Thymus (tissue), 14 donors: Measurements from ENCODE around the gene MAGEA11. TPM values are rescaled to one million over a fixed set of nuclear protein-coding genes. Genes with fewer than 3 reads are reported as not detected.
"Not testable (repeated sequence)": the region's sequence is repeated elsewhere in the genome, so short reads cannot be mapped to it uniquely, and the experiment has no call there.

Source experiments
- DNase-seq, 9 donors: peaks; one replicate each; pipeline ENCODE4 v3.0.0-alpha.2; 2013; ENCODE audit warnings: low spot score in 9 of 9, low read depth in 6 of 9, missing footprints in 1 of 9
- H3K27ac ChIP-seq, 2 donors: one replicate each; pipeline ENCODE4 v1.5.1; 2013; ENCODE audit warnings: control low read depth in 1 of 2, low read depth in 1 of 2, low read length in 1 of 2, mild to moderate bottlenecking in 1 of 2, moderate library complexity in 1 of 2
- H3K27me3 ChIP-seq, 2 donors: one replicate each; pipeline ENCODE4 v1.5.1; 2013; ENCODE audit warnings: low read length in 1 of 2; ENCODE audit not compliant: control insufficient read depth in 2 of 2, insufficient read depth in 1 of 2
- H3K36me3 ChIP-seq, 2 donors: one replicate each; pipeline ENCODE4 v1.5.1; 2013; ENCODE audit warnings: low read length in 1 of 2, mild to moderate bottlenecking in 1 of 2, moderate library complexity in 1 of 2; ENCODE audit not compliant: control insufficient read depth in 2 of 2, insufficient read depth in 2 of 2
- H3K4me1 ChIP-seq, 2 donors: one replicate each; pipeline ENCODE4 v1.5.1; 2013; ENCODE audit warnings: low read length in 2 of 2; ENCODE audit not compliant: control insufficient read depth in 2 of 2, insufficient read depth in 2 of 2
- H3K4me3 ChIP-seq, 2 donors: one replicate each; pipeline ENCODE4 v1.5.1; 2013; ENCODE audit warnings: low read length in 2 of 2, control low read depth in 1 of 2, mild to moderate bottlenecking in 1 of 2
- H3K9me3 ChIP-seq, 2 donors: one replicate each; pipeline ENCODE4 v1.5.1; 2013; ENCODE audit warnings: low read length in 1 of 2, mild to moderate bottlenecking in 1 of 2; ENCODE audit not compliant: control insufficient read depth in 2 of 2, insufficient read depth in 1 of 2
- WGBS: extraction: QIAGEN DNeasy Blood & Tissue Kit; methylation state at CpG from one replicate; pipeline ENCODE4 v1.1.7; 2013; 5-methylcytosine and 5-hydroxymethylcytosine counted together
- long read RNA-seq, 10 donors: transcript quantifications; one replicate each; lab custom pipeline, GENCODE V29; 2026
- polyA plus RNA-seq: library from polyadenylated mRNA; stranded (reverse); fragments of 200-250 nt; gene quantifications from one replicate; pipeline ENCODE4 v1.2.3, GENCODE V29; 2013
- total RNA-seq: library from RNA; stranded (reverse); fragments of 120-200 nt; gene quantifications from one replicate; pipeline ENCODE4 v1.2.4, GENCODE V29; 2013
- donor health status: healthy.

MAGEA11 gene
- total RNA-seq (0.05 TPM), polyA plus RNA-seq (0.50 TPM)
- long read RNA-seq, donor 1, result 0 reads
- long read RNA-seq, donor 2, partial matches to known transcripts, result 5 of 5 reads
- long read RNA-seq, donor 2, other reads (novel, unspliced or antisense), result 0 of 5 reads
- long read RNA-seq, donor 3, result 0 reads
- long read RNA-seq, donor 4, result 0 reads
- long read RNA-seq, donor 5, result 0 reads
- long read RNA-seq, donor 6, result 0 reads
- long read RNA-seq, donor 7, result 0 reads
- long read RNA-seq, donor 8, result 0 reads
- long read RNA-seq, donor 9, result 0 reads
- long read RNA-seq, donor 10, result 0 reads

DNA sequence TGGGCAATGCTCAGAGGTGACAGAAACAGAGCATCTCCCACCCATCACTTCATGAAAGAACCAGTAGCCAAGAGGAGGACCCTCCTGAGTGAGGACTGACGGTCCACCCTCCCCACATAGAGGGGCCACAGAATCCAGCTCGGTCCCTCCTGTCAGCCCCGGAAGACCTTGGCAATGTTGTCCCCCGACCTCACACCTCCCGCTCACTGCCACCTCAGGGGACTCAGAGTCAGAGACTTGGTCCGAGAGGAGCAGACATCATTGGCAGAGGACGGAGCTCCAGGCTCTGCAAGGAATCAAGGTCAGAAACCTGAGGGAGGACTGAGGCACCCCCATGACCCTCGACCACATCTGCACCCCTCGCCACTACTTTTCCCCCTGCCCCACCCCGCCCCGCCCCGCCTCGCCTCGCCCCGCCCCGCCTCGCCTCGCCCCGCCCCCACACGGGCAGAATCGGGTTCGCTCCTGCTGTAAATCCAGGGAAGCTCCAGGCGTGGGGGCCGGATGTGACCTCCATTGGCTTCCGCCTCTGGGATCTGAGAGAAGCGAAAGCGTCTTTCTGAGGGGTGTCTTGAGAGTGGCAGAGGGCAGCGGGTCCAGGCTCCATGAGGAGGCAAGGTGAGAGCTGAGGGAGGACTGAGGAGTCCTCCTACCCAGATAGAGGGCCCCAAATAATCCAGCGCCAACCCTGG lies at the start of gene MAGEA11:
Gene MAGEA11 (plus strand): TSS at position 516 of the 692 bp plus-strand sequence. CDS start 1,100 bp downstream, outside the sequence.
- no peak within 1 kb of the TSS for H3K27ac ChIP-seq
- H3K9me3 ChIP-seq, result no peaks in the 10 kb centered on the region
- no peaks in the 10 kb centered on the region for H3K27me3 ChIP-seq
- 94% methylated on average over 28 of the region's 29 CpGs for WGBS
- DNase-seq, result no peak
- no peaks in the 10 kb centered on the region for H3K36me3 ChIP-seq
- H3K4me3 ChIP-seq, result no peak within 1 kb of the TSS
- H3K4me1 ChIP-seq, result no peaks in the 10 kb centered on the region

GRCh38 chrX:149675088-149675487 lies 36.8 kb upstream of the MAGEA11 start:
- not testable (repeated sequence) for H3K36me3 ChIP-seq, H3K27me3 ChIP-seq, H3K9me3 ChIP-seq, DNase-seq, H3K4me1 ChIP-seq, H3K4me3 ChIP-seq, H3K27ac ChIP-seq
- no CpG with 5 or more reads among the region's 3 CpGs for WGBS

GRCh38 chrX:149675554-149675953 lies 36.3 kb upstream of the MAGEA11 start:
- not testable (repeated sequence) for H3K27ac ChIP-seq, H3K4me3 ChIP-seq, H3K9me3 ChIP-seq, H3K27me3 ChIP-seq, H3K4me1 ChIP-seq, DNase-seq, H3K36me3 ChIP-seq
- 92% methylated on average over 4 of the region's 8 CpGs for WGBS

- WGBS, result 88% methylated on average over 2 of the region's 4 CpGs
- not testable (repeated sequence) for H3K9me3 ChIP-seq, H3K4me3 ChIP-seq, DNase-seq, H3K27me3 ChIP-seq, H3K36me3 ChIP-seq, H3K4me1 ChIP-seq, H3K27ac ChIP-seq
Observed at GRCh38 chrX:149679164-149679678, 32.6 kb upstream of the MAGEA11 start.

DNA sequence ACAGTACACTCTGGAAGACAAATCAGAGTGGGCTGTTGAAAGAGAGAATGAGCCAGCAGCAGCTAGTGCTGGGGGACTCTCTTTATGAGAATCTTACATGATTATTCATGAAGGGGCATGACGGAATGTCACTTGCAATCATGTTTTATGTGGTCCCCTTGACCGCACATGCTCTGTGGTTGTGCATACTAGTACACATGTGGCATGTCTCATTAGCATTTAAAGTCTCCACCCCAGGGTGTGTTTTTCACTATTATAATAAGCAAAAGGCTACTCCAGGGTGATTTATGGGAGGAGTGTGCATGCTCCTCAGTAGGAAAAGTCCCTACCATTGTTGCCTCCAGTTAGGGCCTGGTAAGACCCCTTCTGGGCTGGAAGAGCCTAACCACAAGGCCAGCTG lies 30.7 kb upstream of the MAGEA11 start:
- no peak for DNase-seq
- WGBS, result 100% methylated on average over 2 of the region's 2 CpGs

DNA sequence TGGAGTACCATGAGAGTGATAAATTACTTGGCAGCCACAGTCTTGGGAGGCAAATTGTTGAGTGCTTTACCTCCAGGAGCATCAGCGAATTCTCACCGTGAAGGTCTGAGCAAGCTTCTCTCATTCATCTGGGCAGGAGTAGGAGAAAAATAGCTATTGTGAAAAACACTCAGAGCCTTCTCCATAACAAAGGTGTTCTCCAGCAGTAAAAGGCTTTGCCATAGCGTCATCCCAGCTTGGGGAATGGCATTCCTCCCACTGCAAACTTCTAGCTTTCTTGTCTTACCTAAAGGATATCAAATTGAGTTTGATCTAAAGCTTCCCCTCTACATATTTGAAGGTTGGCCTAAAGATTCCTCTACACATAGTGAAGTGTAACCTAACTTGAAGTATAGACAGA lies 29.8 kb upstream of the MAGEA11 start:
- H3K4me3 ChIP-seq, result no peak overlapping the region
- WGBS, result 93% methylated on average over 3 of the region's 3 CpGs
- H3K4me1 ChIP-seq, result no peaks in the 10 kb centered on the region

More for the DNA sequence above, 30.7 kb upstream of the MAGEA11 start:
- Histone ChIP-seq H3K36me3 (no peaks in the 10 kb centered on the region), H3K27me3 (no peaks in the 10 kb centered on the region), H3K4me1 (no peaks in the 10 kb centered on the region), H3K27ac (no peak overlapping the region), H3K9me3 (no peaks in the 10 kb centered on the region), H3K4me3 (no peak overlapping the region)

GRCh38 chrX:149682956-149683947 lies 28.6 kb upstream of the MAGEA11 start:
- Histone ChIP-seq H3K27ac (no peak overlapping the region), H3K27me3 (no peaks in the 10 kb centered on the region), H3K4me1 (no peaks in the 10 kb centered on the region), H3K9me3 (no peaks in the 10 kb centered on the region), H3K4me3 (no peak overlapping the region), H3K36me3 (no peaks in the 10 kb centered on the region)
- 79% methylated on average over 9 of the region's 9 CpGs for WGBS
- DNase-seq, result no peak

More for the DNA sequence above, 29.8 kb upstream of the MAGEA11 start:
- Histone ChIP-seq H3K36me3 (no peaks in the 10 kb centered on the region), H3K27me3 (no peaks in the 10 kb centered on the region), H3K27ac (no peak overlapping the region), H3K9me3 (no peaks in the 10 kb centered on the region)
- DNase-seq, result no peak

- DNase-seq, result no peak
- no peak overlapping the region for H3K4me3 ChIP-seq
- WGBS, result 97% methylated on average over 6 of the region's 6 CpGs
Observed at GRCh38 chrX:149683966-149684730, 27.7 kb upstream of the MAGEA11 start.

More at GRCh38 chrX:149683966-149684730, 27.7 kb upstream of the MAGEA11 start:
- Histone ChIP-seq H3K27me3 (no peaks in the 10 kb centered on the region), H3K4me1 (no peaks in the 10 kb centered on the region), H3K27ac (no peak overlapping the region), H3K36me3 (no peaks in the 10 kb centered on the region), H3K9me3 (no peaks in the 10 kb centered on the region)
